GM19372 (cell line): ENCODE results near the gene MICAL1.
"Not testable (repeated sequence)": the region's sequence is repeated elsewhere in the genome, so short reads cannot be mapped to it uniquely, and the experiment has no call there.

Experiments
- ATAC-seq: cut with Tn5 transposase; IDR thresholded peaks from one replicate; pipeline ENCODE4 v1.9.1; 2021; ENCODE audit warnings: mild to moderate bottlenecking, low read depth, moderate library complexity; ENCODE audit not compliant: unreplicated experiment

Gene MICAL1

DNA sequence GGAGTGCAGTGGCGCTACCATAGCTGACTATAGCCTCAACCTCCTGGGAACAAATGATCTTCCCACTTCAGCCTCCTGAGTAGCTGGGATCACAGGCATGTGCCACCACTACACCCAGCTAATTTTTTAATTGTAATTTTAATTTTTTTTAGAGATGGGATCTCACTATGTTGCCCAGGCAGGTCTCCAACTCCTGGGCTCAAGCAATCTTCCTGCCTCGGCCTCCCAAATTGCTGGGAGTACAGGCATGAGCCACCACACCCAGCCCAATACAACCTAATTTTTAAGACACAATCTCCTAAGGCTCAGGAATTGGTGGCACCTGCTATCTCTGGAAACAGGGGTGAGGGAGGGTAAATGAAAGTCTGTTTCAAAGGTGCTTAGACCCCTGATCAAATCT, 21.6 kb upstream of the MICAL1 start:
- ATAC-seq: no peak

DNA sequence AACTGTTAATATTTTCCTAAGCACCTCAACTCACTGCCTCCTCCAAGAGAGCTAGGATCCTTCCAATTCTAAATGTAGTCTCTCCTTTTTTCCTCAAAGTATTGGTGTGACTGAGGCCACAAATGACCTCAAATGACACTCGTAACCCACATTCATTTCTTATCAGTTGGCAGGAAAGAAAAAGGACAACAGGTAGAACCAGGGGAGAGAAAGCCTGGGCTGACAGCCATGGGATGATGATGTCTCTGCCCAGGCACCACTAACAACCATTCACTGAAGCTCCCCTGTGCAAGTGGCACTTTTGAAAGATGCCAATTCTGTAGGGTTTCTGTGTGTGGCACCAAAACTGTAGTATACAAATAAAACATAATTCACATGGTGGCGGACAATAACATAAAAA, 20.1 kb upstream of the MICAL1 start:
- no peak for ATAC-seq

DNA sequence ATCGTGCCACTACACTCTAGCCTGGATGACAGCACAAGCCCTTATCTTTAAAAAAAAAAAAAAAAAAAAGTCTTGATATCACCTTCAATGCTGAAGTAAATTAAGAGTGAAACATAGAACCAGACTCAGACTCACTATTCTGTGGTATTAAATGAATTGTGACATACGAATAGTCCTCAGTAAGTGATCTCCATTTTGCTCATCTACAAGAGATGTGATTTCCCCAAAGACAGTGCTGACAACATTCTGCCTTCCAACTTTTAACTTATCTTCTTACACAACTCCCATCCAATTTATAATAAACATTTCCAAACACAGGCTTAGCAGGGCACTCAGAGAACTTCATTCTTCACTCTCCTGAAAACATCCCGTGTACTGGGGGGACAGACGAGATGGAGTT, 19.4 kb upstream of the MICAL1 start:
- ATAC-seq: no peak

DNA sequence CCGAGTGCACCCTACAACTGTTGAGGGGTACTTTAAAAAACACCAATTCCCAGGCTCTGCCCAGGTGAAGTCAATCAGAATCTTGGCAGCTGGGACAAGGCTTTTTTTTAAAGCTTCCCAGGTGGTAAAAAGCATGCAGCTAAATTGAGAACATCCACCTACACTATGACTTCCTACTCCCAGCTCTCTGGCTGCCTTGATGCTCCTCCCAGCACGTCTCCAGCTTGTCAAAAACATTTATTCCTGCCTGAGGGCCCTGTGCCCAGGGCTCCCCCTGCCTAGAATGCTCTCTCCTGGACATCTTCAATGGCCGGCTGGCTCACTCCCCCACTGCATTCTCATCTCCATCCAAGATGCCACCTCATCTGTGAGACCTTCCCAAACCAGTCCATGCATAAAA, 17.5 kb upstream of the MICAL1 start:
- ATAC-seq: no peak

DNA sequence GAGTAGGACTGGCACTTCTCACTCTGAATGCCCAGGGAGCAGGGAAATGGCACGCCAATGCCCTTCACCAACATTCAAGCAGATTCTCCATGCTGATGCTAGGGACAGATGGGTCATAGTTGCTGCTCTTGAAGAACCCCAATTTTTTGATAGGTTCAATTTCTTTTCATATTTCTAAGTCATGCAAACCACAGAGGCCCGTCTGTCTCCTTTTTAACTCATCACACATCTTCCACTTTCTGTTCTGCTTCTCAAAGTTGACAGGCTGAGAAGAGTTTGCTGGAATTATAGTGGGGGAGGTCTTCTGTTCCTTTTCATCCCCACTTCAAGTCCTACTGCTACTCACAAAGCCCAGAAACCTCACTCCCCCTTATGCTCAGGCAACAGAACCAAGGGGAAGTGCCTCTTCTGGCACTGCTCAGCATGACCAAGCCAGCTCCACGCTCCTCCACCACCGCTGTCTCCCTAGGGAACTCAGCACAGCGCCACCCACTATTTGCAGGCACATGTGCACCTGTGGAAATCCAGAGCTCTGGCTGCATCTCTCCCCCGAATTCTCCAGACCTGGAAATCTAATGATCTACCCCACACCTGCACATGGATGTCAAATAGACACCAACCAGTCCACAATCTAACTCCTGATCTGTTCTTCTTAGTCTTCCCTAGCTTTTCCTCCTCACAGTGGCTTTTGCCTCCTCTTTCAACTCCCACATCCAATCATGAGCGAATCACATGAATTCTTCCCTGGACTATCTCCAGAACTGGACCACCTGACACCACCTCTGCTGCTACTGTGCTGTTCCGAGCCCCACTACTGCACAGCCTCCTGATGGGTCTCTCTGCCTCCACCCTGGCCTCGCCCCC, 16.8 kb upstream of the MICAL1 start:
- ATAC-seq: peak; percentile 46

DNA sequence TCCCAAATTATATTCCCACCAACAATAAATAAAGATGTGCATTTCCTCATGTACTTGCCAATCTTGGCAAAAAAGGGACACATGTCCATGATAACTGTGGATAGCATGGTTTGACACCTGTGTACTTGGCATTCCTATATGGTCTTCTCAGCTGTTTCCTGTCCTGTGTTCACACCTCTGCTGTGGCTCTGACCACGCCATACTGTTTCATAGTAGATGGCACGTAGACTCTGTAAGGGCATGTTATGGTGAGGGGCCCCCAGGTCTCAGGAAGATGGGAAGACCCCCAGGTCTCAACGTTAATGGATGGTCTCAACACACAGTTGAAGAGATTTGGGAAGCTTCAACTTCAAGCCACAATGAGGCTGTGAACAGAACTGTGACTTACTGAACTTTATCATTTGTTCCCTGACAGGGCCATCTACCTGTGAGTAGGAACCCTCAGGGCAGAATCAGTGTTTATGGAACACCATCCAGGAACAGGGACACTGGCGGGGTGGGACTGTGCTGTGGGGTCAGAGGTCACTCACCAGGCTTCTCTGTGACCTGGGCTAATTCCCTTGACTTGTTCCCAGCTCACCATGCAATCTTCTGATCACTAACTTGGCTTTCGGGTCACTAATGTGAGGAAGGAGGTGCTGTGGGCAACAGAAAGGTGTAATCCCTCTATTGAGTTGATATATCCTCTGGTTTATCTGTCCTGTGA, 15.7 kb upstream of the MICAL1 start:
- ATAC-seq: no peak

DNA sequence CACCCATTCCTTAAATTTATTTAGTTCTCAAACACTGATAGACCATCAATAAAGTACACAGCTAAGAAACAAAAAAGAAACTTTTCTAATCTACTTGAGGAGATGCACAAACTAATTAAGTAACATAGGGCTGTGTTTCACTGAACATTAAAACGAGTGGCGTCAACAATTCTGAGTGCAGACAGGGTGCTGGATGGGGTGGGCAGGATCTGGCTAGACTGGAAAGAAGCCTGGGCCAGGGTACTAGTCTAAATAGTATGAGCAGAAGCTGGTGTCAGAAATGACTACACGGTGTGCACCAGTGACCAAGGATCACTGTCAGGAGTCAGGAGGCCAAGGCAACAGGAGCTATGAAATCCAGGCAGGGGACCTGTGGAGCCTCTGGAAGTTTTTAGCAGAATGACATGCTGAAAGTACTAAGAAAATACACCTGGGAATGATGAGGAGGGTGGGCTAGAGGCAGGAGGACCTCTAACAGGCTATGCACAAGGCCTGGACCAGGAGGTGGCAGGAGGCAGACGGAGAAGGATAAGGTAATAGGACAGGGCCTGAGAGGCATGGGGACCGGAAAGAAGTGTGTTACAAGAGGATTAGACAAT, 14.1 kb upstream of the MICAL1 start:
- ATAC-seq: no peak

DNA sequence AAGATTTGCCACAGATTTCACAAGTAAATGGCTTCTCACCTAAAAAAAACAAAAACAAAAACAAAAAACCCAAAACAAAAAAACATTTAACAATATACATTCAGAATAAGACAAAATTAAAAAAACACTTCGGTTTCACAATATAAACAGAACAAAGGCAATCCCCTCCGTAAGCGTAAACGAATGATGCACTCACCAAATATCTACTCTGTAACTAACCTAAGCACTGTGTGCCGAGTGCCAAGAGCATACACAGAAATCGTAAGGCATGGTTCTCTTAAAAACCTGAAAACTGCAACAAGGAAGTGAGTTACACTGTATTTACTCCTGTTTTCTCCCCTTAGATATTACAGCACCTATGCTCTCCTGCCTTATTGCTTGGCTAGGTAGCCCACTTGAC, 12.1 kb upstream of the MICAL1 start:
- no peak for ATAC-seq

DNA sequence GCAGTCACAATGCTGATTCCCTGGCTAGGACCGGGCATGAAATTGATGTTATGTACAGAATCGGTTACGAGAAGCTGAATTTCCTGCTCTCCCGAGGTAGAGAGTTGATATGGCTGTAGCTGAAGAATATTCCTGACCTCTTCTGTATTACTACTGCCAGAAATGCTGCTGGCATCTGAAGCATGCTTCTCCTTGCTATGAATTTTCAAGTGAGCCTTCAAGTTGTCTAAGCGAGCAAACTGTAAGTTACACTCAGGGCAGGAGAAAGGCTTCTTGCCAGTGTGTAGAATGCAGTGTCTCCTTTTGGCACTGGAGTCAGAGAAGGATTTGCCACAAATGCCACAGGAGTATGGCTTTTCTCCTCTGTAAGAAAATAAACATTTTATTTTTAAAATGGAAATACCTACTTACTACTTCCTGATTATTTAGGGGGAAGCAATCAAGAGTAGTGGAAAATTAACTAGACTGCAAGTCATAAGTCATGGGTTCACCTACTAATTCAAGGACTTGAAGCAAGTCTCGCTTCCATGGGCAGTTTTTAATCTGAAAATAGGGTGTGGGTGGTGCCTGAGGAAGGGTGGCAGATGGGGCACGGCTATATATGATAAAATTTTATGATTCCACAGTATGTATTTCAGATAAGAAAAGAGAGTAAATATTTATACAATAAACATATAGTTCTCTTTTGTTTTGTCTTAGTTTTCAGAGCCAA, 10.8 kb upstream of the MICAL1 start:
- no peak for ATAC-seq

DNA sequence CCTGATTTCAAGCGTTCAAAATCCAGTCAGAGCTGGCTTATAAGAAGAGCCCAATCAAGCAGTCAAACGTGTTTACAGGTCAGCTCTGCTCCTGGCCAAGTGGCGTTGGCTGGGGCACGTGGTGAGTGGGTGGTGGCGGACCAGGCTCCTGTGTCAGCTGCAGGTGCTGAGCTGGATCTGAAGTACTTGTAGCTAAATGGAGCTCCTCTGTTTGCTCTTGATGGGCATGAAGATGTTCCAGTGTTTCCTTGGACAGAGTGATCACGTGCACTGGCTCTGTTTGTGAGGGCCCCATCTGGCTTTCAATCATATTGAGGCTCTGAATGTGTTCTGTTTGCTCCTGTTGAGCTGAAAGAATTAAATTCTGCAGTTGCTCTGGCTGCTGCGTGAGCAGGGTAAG, 10.2 kb upstream of the MICAL1 start:
- ATAC-seq: no peak

DNA sequence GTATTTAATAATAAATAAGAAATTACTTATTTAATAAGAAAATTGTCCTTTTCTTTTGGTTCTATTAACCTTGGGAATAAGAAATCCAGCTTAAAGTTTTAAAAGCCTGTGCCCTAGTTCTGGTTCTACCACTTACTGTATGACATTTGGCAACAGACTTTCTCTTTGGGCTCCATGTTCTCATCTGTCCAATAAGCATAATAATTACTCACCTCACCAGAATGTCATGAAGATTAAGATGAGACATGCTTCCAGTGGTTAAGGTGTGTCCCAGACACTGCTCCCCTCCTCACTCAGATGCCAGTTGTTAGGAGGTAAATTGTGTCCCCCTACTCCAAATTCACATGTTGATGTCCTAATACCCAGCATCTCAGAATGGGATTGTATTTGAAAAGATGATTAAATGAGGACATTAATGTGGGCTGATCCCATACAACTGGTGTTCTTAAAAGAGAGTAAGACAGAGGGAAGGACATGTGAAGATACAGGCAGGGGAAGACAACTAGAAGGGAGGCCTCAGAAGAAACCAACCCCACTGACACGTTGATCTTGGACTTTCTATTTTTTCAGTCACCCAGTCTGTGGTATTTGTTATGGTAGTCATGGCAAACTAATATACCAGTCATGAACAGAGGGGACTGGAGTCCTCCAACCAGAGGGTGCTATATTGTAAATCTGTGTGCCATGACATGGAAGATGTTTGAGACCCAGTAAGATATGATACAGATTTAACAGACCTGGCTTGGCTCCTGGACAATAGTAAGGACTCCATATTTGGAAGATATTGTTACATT, 6.4 kb upstream of the MICAL1 start:
- ATAC-seq: no peak

DNA sequence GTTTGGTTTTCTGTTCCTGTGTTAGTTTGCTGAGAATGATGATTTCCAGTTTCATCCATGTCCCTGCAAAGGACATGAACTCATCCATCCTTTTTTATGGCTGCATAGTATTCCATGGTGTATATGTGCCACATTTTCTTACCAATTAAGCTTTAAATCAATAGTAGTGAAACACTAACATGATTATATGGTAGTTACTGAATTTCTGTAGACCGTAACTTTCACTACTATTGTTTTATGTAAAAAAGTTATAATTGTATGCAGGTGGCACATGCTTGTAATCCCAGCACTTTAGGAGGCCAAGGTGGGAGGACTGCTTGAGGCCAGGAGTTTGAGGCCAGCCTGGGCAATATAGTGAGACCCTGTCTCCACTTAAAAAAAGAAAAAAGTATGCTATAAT, 5.6 kb upstream of the MICAL1 start:
- ATAC-seq: not testable (repeated sequence)

DNA sequence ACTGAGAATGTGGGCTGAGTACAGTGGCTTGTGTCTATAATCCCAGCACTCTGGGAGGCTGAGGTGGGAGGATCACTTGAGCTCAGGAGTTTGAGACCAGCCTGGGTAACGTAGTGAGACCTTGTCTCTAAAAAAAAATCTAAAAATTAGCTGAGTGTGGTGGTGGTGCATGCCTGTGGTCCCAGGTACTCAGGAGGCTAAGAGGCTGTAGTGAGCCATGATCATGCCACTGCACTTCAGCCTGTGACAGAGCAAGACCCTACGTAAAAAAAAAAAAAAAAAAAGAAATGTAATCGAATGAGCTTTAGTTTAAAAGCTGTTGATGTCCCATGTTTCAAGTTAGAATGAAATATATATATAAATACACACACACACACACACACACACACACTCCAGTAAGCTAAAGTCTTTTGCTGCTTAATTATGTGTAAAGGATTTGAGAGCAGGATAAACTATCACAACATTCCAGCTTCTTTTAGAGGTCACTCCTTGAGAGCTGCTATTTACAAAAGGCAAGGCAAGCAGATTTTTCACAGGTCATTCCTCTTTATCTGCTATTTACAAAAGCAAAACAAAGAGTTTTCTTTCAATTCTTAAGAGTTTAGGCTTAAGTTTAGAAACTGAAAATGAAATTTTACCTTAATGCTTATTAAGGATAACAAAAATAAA, 4.7 kb upstream of the MICAL1 start:
- no peak for ATAC-seq

DNA sequence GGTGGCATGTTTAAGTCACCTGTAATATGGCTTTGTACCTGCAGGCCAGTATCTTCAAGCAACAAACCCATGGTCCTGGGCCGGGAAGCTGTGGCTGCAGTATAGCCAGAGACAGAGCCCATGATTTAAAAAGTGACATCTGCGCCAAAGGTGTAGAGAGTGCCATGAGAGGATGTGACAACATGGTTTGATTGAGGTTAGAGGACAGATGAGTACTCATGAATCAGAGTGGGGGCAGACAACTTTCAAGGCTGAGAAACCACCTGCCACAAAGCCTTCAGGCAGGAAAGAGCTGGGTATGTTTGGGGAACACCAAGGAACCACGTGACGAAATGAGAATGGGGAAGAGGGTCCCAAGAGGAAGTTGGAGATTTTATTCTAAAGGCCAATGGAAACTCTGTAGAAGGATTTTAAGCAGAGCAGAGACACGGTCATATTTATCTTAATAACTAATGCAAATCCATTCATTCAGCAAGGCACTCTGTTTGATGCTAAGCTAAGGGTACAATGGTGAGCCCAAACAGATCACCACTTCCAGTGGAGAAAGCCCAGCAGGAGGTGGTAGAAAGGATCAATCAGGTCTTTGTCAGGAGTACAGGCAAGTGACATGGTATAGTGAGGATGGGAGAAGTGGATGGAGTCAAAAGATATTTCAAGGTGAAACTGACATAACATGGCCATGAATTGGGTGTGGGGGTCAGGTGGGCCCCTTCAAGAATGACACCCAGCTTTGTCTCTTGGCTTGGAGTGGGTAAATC, 3.4 kb upstream of the MICAL1 start:
- ATAC-seq: peak; percentile 27

DNA sequence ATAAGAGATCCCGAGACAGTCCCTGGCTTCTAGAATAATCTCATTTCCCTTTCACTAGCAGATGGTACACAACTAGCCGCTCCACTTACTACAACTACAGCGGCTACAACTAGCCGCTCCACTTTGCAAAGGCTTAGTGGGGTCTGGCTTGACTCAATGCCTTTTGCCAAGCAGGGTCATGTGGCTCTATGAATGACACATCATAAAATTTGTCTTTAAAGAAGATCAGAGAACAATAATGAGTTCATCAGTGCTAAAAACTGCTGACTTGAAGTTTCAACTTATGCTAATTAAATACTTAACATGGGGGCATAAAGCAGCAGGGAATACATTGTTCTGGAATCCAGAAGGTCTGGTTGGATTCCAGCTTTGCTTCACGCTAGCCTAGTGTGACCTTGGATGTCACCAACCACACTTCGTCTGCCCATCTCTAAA, 2.0 kb upstream of the MICAL1 start:
- no peak for ATAC-seq

DNA sequence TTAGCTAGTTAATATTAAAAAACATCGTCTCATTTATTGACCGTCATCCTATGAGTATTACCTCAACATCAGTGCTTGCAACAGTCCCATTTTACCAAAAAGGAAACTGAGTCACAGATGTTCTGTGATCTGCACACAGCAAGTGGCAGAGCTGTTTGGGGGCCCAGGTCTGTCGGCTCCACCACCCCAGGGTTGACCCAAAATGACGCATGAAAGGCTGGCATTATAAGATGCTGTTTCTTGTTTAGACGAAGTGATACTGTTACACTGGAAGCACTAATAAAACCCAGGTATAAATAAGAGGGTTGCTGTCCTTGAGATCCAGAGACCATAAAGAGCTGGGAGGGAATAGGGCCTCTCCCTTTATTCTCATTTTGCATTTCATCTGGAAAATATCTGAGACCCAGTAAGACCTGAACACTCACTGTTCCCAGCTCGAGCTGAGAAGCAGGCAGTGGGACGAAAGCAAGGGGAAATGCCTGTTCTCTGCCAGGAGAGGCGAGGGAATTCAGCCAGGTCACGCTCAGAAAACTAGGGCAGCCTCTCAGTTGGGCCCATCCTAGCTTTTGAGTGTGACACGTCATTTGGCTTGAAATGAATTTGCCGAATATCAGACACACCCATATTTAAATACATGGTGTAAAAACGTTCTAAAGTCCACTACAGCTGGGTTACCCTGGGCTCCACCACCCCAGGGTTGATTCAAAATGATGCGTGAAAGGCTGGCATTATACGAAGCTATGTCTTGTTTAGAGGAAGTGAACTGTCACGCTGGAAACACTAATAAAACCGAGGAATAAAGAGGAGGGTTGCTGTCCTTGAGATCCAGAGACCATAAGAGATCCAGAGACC, 1.4 kb upstream of the MICAL1 start:
- no peak for ATAC-seq

DNA sequence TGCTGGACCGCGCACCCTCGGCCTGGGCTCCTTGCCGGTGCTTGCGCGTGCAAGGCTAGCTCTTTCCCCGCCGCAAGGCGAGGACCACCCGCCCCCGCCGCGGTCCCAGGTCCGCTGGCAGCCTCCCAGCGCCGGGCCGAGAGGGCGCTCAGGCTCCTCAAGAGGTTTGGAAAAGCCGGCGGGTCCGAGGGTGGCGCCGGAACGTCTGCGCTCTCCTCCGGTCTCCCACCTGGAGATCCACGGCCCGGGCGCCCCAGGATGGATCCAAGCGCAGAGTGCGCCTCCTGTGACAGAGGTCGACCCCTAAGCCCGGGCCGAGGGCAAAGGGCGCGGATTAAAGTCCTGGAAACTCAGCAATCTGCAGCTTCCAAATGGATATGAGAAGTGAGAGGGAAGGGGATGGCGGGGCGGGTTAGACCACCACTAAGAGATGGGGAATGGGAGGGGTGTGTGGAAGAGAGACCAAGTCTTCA, 575 bp upstream of the MICAL1 start:
- ATAC-seq: no peak
